Middle frontal gyrus (tissue), 1 donor: ENCODE results near the gene BTBD6.
"Not testable (repeated sequence)": the region's sequence is repeated elsewhere in the genome, so short reads cannot be mapped to it uniquely, and the experiment has no call there.

Experiments
- DNase-seq: peaks from one replicate; pipeline ENCODE4 v3.0.0-alpha.2; 2015; ENCODE audit warnings: low spot score; ENCODE audit errors: extremely low spot score

Gene BTBD6

GRCh38 chr14:105292826-105293711 is 44.7 kb downstream of the BTBD6 start:
- no peak for DNase-seq

- DNase-seq: no peak
These were observed 45.8 kb downstream of the BTBD6 start for GRCh38 chr14:105294142-105294597.

- not testable (repeated sequence) for DNase-seq
These were observed 49.0 kb downstream of the BTBD6 start for GRCh38 chr14:105297311-105297710.

- no peak for DNase-seq
These were observed 51.6 kb downstream of the BTBD6 start for GRCh38 chr14:105299654-105300541.
